SK-N-SH (cell line): Measurements from ENCODE around the gene NPC1. TPM values are rescaled to one million over a fixed set of nuclear protein-coding genes. Genes with fewer than 3 reads are reported as not detected.

Experiments used
- CTCF ChIA-PET: fragments of 300-600, 350-600 bp; formaldehyde crosslinking; extraction: SDS; loops from one replicate; lab custom pipeline; 2021; lab: Yijun Ruan, JAX
- POLR2A ChIA-PET: fragments of 350-600 bp; sonication (Branson Sonifier 250); formaldehyde crosslinking; extraction: SDS; loops from one replicate; lab custom pipeline; 2020; ENCODE audit warnings: antibody characterized with exemption, inconsistent platforms; lab: Yijun Ruan, JAX
- DNase-seq: peaks from one replicate; pipeline ENCODE4 v3.0.0; 2012
- H2AFZ ChIP-seq: fragments of 200-600 bp; sonication (generic); 2 replicates; pipeline ENCODE4 v1.8.1; 2016; ENCODE audit warnings: antibody characterized with exemption, mild to moderate bottlenecking, low read depth
- H3F3A ChIP-seq: fragments of 200-600 bp; sonication (generic); replicated peaks from 2 replicates; pipeline ENCODE3; 2016; ENCODE audit warnings: antibody characterized with exemption, mild to moderate bottlenecking; ENCODE audit not compliant: insufficient read depth
- H3K27ac ChIP-seq, 2 experiments: fragments of 200-500 bp in 1 of 2; fragments of 200-600 bp in 1 of 2; sonication (Bioruptor generic) in 1 of 2; sonication (generic), shearing (Covaris generic) in 1 of 2; 2 replicates each; pipeline versions ENCODE4 v1.5.1 to v1.6.1; 2014 to 2016; ENCODE audit warnings: low read depth in 2 of 2, inconsistent platforms in 1 of 2, low read length in 1 of 2, mild to moderate bottlenecking in 1 of 2, mixed read lengths in 1 of 2
- H3K27me3 ChIP-seq: fragments of 200-600 bp; sonication (generic), shearing (Covaris generic); 2 replicates; pipeline ENCODE4 v1.6.1; 2016; ENCODE audit warnings: mixed run types; ENCODE audit not compliant: insufficient read depth
- H3K36me3 ChIP-seq, 2 experiments: fragments of 200-500 bp in 1 of 2; fragments of 200-600 bp in 1 of 2; sonication (Bioruptor generic) in 1 of 2; sonication (generic) in 1 of 2; replicated peaks in 1 of 2; 2 replicates each; pipeline versions ENCODE3 to v1.5.1; 2014 to 2016; ENCODE audit warnings: low read length in 1 of 2, mild to moderate bottlenecking in 1 of 2; ENCODE audit not compliant: insufficient read depth in 2 of 2, control insufficient read depth in 1 of 2
- H3K4me1 ChIP-seq, 2 experiments: fragments of 200-500 bp in 1 of 2; fragments of 200-600 bp in 1 of 2; sonication (Bioruptor generic) in 1 of 2; sonication (generic), shearing (Covaris generic) in 1 of 2; 2 replicates each; pipeline versions ENCODE4 v1.5.1 to v1.6.1; 2014 to 2016; ENCODE audit warnings: low read depth in 1 of 2, low read length in 1 of 2, mixed run types in 1 of 2; ENCODE audit not compliant: insufficient read depth in 2 of 2, control insufficient read depth in 1 of 2
- H3K4me2 ChIP-seq: fragments of 200-600 bp; sonication (generic), shearing (Covaris generic); 2 replicates; pipeline ENCODE4 v1.6.1; 2017; ENCODE audit warnings: mixed run types
- H3K4me3 ChIP-seq, 2 experiments: fragments of 200-500 bp in 1 of 2; fragments of 200-600 bp in 1 of 2; sonication (Bioruptor generic) in 1 of 2; sonication (generic), shearing (Covaris generic) in 1 of 2; 2 replicates each; pipeline versions ENCODE4 v1.5.1 to v1.8.1; 2014 to 2016; ENCODE audit warnings: low read depth in 2 of 2, inconsistent platforms in 1 of 2, low read length in 1 of 2, mild to moderate bottlenecking in 1 of 2, mixed read lengths in 1 of 2, moderate library complexity in 1 of 2
- H3K79me2 ChIP-seq: fragments of 200-600 bp; sonication (generic); 2 replicates; pipeline ENCODE4 v1.8.1; 2017; ENCODE audit warnings: mild to moderate bottlenecking; ENCODE audit not compliant: insufficient read depth
- H3K9ac ChIP-seq: fragments of 200-600 bp; sonication (generic); 2 replicates; pipeline ENCODE4 v1.6.1; 2017; ENCODE audit warnings: mixed run types
- H3K9me2 ChIP-seq: fragments of 200-600 bp; sonication (generic); 2 replicates; pipeline ENCODE4 v1.6.1; 2017; ENCODE audit warnings: mixed run types
- H3K9me3 ChIP-seq: fragments of 200-600 bp; sonication (generic); 2 replicates; pipeline ENCODE4 v1.6.1; 2017; ENCODE audit warnings: mixed run types, mild to moderate bottlenecking, moderate library complexity
- H4K20me1 ChIP-seq: fragments of 200-600 bp; sonication (generic); 2 replicates; pipeline ENCODE4 v1.6.1; 2017; ENCODE audit warnings: mild to moderate bottlenecking, mixed run types; ENCODE audit not compliant: insufficient read depth
- CHD2 ChIP-seq: fragments of 150-350 bp; IDR thresholded peaks from 2 replicates; pipeline ENCODE4 v1.6.1; 2018; ENCODE audit warnings: low read length; ENCODE audit not compliant: partially characterized antibody
- ELF1 ChIP-seq: IDR thresholded peaks from 2 replicates; pipeline ENCODE4 v1.4.0; 2012
- EP300 ChIP-seq, 2 experiments: IDR thresholded peaks; 2 replicates each; pipeline versions ENCODE4 v1.4.0 to v1.6.1; 2012; ENCODE audit warnings: borderline replicate concordance in 1 of 2, low read depth in 1 of 2, low read length in 1 of 2
- EZH2phosphoT487 ChIP-seq: fragments of 200-600 bp; sonication (generic); IDR thresholded peaks from 2 replicates; pipeline ENCODE4 v1.6.1; 2017; ENCODE audit warnings: low read depth, mixed run types, mild to moderate bottlenecking, antibody characterized with exemption, moderate library complexity, borderline replicate concordance
- FOSL2 ChIP-seq: IDR thresholded peaks from 2 replicates; pipeline ENCODE4 v1.4.0; 2012; ENCODE audit warnings: low read depth, mild to moderate bottlenecking, moderate library complexity, borderline replicate concordance
- FOXJ3 ChIP-seq: sonication (generic); formaldehyde crosslinking; IDR thresholded peaks from 2 replicates; pipeline ENCODE4 v1.5.1; 2020; ENCODE audit warnings: mild to moderate bottlenecking, missing genetic modification reagents
- FOXM1 ChIP-seq: IDR thresholded peaks from 2 replicates; pipeline ENCODE4 v1.4.0; 2012; ENCODE audit warnings: low read depth, mild to moderate bottlenecking
- GATA2 ChIP-seq: sonication (generic); formaldehyde crosslinking; IDR thresholded peaks from 2 replicates; pipeline ENCODE4 v1.5.0; 2020; ENCODE audit warnings: mild to moderate bottlenecking, missing genetic modification reagents
- JUND ChIP-seq: IDR thresholded peaks from 2 replicates; pipeline ENCODE4 v1.4.0; 2012
- MEF2A ChIP-seq: IDR thresholded peaks from 2 replicates; pipeline ENCODE4 v1.4.0; 2012; ENCODE audit warnings: low read depth, borderline replicate concordance
- NRF1 ChIP-seq: IDR thresholded peaks from 2 replicates; pipeline ENCODE4 v1.6.1; 2012; ENCODE audit warnings: low read depth, mild to moderate bottlenecking, low read length
- RAD21 ChIP-seq: IDR thresholded peaks from 2 replicates; pipeline ENCODE4 v1.6.1; 2012; ENCODE audit warnings: mild to moderate bottlenecking, low read length
- RCOR1 ChIP-seq: fragments of 150-350 bp; IDR thresholded peaks from 2 replicates; pipeline ENCODE4 v1.6.1; 2017; ENCODE audit warnings: antibody characterized with exemption, low read length
- RXRA ChIP-seq: IDR thresholded peaks from 2 replicates; pipeline ENCODE4 v1.4.0; 2012; ENCODE audit warnings: low read depth, mild to moderate bottlenecking, borderline replicate concordance
- SMC3 ChIP-seq: IDR thresholded peaks from 2 replicates; pipeline ENCODE4 v1.6.1; 2012; ENCODE audit warnings: low read depth, low read length, improper control_type of control experiment
- WGBS: methylation state at CpG from one replicate; pipeline ENCODE4 v1.1.6; 2017; ENCODE audit warnings: low lambda C conversion rate; 5-methylcytosine and 5-hydroxymethylcytosine counted together
- polyA plus RNA-seq, 3 experiments: library from polyadenylated mRNA; depleted of rRNA; stranded (reverse); fragments of >200 nt; gene quantifications; 2 replicates each; pipeline ENCODE4 v1.2.3, GENCODE V29; 2012
- TF ChIP-seq, protein P1 (sequence below): fragments of 200-600 bp; sonication (generic); IDR thresholded peaks from 2 replicates; pipeline ENCODE4 v1.6.1; 2017; ENCODE audit warnings: antibody characterized with exemption, mild to moderate bottlenecking, moderate library complexity
- TF ChIP-seq, protein P2 (sequence below): IDR thresholded peaks from 2 replicates; pipeline ENCODE4 v1.4.0; 2012; ENCODE audit warnings: low read depth, borderline replicate concordance
- TF ChIP-seq, protein P3 (sequence below): IDR thresholded peaks from 2 replicates; pipeline ENCODE4 v1.4.0; 2012; ENCODE audit warnings: low read depth
- TF ChIP-seq, protein P4 (sequence below): IDR thresholded peaks from 2 replicates; pipeline ENCODE4; 2012
- TF ChIP-seq, protein P5 (sequence below): fragments of 150-350 bp; IDR thresholded peaks from 2 replicates; pipeline ENCODE4 v1.6.1; 2017; ENCODE audit warnings: antibody characterized with exemption, low read length, low read depth, borderline replicate concordance

NPC1 gene
- polyA plus RNA-seq, 1 of the 3 experiments (the other 2 are of a cell fraction), result 23.9 TPM

- Histone ChIP-seq H3K4me3 (no peak overlapping the region), H3K9ac (no peak overlapping the region), H3K27me3 (no peaks in the 10 kb centered on the region), H3K9me2 (no peaks in the 10 kb centered on the region), H3K27ac (no peak overlapping the region), H3K9me3 (peaks cover 4% of the 10 kb centered on the region), H3K4me2 (no peak overlapping the region), H3K36me3 (peaks cover 10 to 28% of the 10 kb centered on the region in 2 experiments), H4K20me1 (no peaks in the 10 kb centered on the region), H3K79me2 (no peaks in the 10 kb centered on the region), H3K4me1 (peaks cover 0 to 2% of the 10 kb centered on the region in 2 experiments; a peak in 1 of 4 replicates), H2AFZ (no peak overlapping the region)
- WGBS, result 98% methylated on average over 7 of the region's 7 CpGs
- POLR2A ChIA-PET, result no interaction called here
- DNase-seq, result no peak
- CTCF ChIA-PET, result interaction anchor here (2.2 kb wide), 1 partner anchor 13 kb away, joined by 17 read pairs; no protein-coding TSS in a partner anchor
- TF ChIP-seq FOXM1 (no peak), RCOR1 (no peak), CHD2 (no peak), FOSL2 (no peak), JUND (no peak), GATA2 (CRISPR knock-in tag) (no peak), EZH2phosphoT487 (no peak), SMC3 (no peak), RAD21 (no peak), ELF1 (no peak), RXRA (no peak), MEF2A (no peak)
- TF ChIP-seq, protein P1, sequence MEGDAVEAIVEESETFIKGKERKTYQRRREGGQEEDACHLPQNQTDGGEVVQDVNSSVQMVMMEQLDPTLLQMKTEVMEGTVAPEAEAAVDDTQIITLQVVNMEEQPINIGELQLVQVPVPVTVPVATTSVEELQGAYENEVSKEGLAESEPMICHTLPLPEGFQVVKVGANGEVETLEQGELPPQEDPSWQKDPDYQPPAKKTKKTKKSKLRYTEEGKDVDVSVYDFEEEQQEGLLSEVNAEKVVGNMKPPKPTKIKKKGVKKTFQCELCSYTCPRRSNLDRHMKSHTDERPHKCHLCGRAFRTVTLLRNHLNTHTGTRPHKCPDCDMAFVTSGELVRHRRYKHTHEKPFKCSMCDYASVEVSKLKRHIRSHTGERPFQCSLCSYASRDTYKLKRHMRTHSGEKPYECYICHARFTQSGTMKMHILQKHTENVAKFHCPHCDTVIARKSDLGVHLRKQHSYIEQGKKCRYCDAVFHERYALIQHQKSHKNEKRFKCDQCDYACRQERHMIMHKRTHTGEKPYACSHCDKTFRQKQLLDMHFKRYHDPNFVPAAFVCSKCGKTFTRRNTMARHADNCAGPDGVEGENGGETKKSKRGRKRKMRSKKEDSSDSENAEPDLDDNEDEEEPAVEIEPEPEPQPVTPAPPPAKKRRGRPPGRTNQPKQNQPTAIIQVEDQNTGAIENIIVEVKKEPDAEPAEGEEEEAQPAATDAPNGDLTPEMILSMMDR, result no peak
- TF ChIP-seq, protein P2, sequence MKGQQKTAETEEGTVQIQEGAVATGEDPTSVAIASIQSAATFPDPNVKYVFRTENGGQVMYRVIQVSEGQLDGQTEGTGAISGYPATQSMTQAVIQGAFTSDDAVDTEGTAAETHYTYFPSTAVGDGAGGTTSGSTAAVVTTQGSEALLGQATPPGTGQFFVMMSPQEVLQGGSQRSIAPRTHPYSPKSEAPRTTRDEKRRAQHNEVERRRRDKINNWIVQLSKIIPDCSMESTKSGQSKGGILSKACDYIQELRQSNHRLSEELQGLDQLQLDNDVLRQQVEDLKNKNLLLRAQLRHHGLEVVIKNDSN, result no peak
- TF ChIP-seq, protein P3, sequence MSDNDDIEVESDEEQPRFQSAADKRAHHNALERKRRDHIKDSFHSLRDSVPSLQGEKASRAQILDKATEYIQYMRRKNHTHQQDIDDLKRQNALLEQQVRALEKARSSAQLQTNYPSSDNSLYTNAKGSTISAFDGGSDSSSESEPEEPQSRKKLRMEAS, result no peak
- TF ChIP-seq, all 33 proteins: peak for 0
- H3F3A ChIP-seq, result peaks cover 24% of the 10 kb centered on the region
Measured at GRCh38 chr18:23485386-23485785, 100.9 kb downstream of the NPC1 start.

GRCh38 chr18:23484561-23485182 lies 101.6 kb downstream of the NPC1 start:
- POLR2A ChIA-PET, result no interaction called here
- CTCF ChIA-PET, result interaction anchor here (0.9 to 2.2 kb wide), 3 partner anchors 13 to 221 kb away, joined by 3 to 17 read pairs (median 4); partner anchors contain the start of gene RMC1
- DNase-seq, result no peak

More at GRCh38 chr18:23484561-23485182, 101.6 kb downstream of the NPC1 start:
- TF ChIP-seq SMC3 (no peak), NRF1 (no peak), FOSL2 (no peak), FOXJ3 (CRISPR knock-in tag) (no peak), GATA2 (CRISPR knock-in tag) (no peak), EP300 (IDR thresholded peaks at IDR 0.05; ENCODE audit: borderline replicate concordance in 1 of 2, low read depth in 1 of 2, low read length in 1 of 2) (no peak)
- TF ChIP-seq, protein P4, sequence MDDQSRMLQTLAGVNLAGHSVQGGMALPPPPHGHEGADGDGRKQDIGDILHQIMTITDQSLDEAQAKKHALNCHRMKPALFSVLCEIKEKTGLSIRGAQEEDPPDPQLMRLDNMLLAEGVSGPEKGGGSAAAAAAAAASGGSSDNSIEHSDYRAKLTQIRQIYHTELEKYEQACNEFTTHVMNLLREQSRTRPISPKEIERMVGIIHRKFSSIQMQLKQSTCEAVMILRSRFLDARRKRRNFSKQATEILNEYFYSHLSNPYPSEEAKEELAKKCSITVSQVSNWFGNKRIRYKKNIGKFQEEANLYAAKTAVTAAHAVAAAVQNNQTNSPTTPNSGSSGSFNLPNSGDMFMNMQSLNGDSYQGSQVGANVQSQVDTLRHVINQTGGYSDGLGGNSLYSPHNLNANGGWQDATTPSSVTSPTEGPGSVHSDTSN, result no peak
- TF ChIP-seq, protein P2, result no peak
- TF ChIP-seq, protein P3, result no peak
- TF ChIP-seq, protein P5, sequence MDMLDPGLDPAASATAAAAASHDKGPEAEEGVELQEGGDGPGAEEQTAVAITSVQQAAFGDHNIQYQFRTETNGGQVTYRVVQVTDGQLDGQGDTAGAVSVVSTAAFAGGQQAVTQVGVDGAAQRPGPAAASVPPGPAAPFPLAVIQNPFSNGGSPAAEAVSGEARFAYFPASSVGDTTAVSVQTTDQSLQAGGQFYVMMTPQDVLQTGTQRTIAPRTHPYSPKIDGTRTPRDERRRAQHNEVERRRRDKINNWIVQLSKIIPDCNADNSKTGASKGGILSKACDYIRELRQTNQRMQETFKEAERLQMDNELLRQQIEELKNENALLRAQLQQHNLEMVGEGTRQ, result no peak
- Histone ChIP-seq H3K4me1 (peaks cover 0 to 2% of the 10 kb centered on the region in 2 experiments; a peak in 1 of 4 replicates), H2AFZ (no peak overlapping the region), H3K27ac (no peak overlapping the region; a peak in 1 of 4 replicates), H3K4me3 (no peak overlapping the region), H3K4me2 (no peak overlapping the region), H3K79me2 (no peaks in the 10 kb centered on the region), H3F3A (peaks cover 24% of the 10 kb centered on the region), H3K27me3 (no peaks in the 10 kb centered on the region), H3K9ac (no peak overlapping the region), H3K9me2 (no peaks in the 10 kb centered on the region), H3K9me3 (no peaks in the 10 kb centered on the region), H3K36me3 (peaks cover 16 to 35% of the 10 kb centered on the region in 2 experiments), H4K20me1 (no peaks in the 10 kb centered on the region)
- WGBS, result 86% methylated on average over 8 of the region's 8 CpGs
